ENCODE results near the gene NEK6.

NEK6 gene

GRCh38 chr9:124214116-124214515 is 43.6 kb upstream of the NEK6 start:
- peak; percentile 66 for DNase-seq (ENCODE audit: low spot score)
- Histone ChIP-seq H3K27ac (peak overlapping the region in 1 of 2 donors; percentile 4), H3K4me3 (no peak overlapping the region)
- TF ChIP-seq CTCF (IDR thresholded peaks at IDR 0.05), result no peak

- Histone ChIP-seq H3K27ac (peak overlapping the region in 1 of 2 donors; percentile 4), H3K4me3 (no peak overlapping the region)
- DNase-seq (ENCODE audit: low spot score), result peak; percentile 45
- no peak for TF ChIP-seq CTCF (IDR thresholded peaks at IDR 0.05)
Measured at GRCh38 chr9:124214596-124215367, 43.0 kb upstream of the NEK6 start.

- peak; percentile 38 for DNase-seq (ENCODE audit: low spot score)
- H3K27ac ChIP-seq, result no peak overlapping the region
- H3K4me3 ChIP-seq, result no peak overlapping the region
- no peak for TF ChIP-seq CTCF (IDR thresholded peaks at IDR 0.05)
Measured at GRCh38 chr9:124215368-124215910, 42.3 kb upstream of the NEK6 start.

GRCh38 chr9:124215956-124216355 is 41.8 kb upstream of the NEK6 start:
- H3K27ac ChIP-seq, result no peak overlapping the region
- DNase-seq (ENCODE audit: low spot score), result peak; percentile 22
- H3K4me3 ChIP-seq, result no peak overlapping the region
- no peak for TF ChIP-seq CTCF (IDR thresholded peaks at IDR 0.05)

- peak; percentile 71 for DNase-seq (ENCODE audit: low spot score)
- no peak for TF ChIP-seq CTCF (IDR thresholded peaks at IDR 0.05)
- Histone ChIP-seq H3K27ac (peak overlapping the region in 1 of 2 donors; percentile 45), H3K4me3 (no peak overlapping the region)
Measured at GRCh38 chr9:124216474-124217176, 41.1 kb upstream of the NEK6 start.

- no peak for TF ChIP-seq CTCF (IDR thresholded peaks at IDR 0.05)
- Histone ChIP-seq H3K27ac (peak overlapping the region in 1 of 2 donors; percentile 69), H3K4me3 (no peak overlapping the region)
- peak; percentile 65 for DNase-seq (ENCODE audit: low spot score)
Measured at GRCh38 chr9:124217836-124218437, 39.8 kb upstream of the NEK6 start.

Data from coronary artery (tissue), 2 donors.